GM21717 (cell line): ENCODE measurements around the gene MEGF8.

Experiments used
- ATAC-seq: cut with Tn5 transposase; IDR thresholded peaks from one replicate; pipeline ENCODE4 v1.9.1; 2021; ENCODE audit warnings: mild to moderate bottlenecking, moderate library complexity; ENCODE audit not compliant: unreplicated experiment

Gene MEGF8

GRCh38 chr19:42287017-42287826 is 38.2 kb upstream of the MEGF8 start:
- no peak for ATAC-seq

DNA sequence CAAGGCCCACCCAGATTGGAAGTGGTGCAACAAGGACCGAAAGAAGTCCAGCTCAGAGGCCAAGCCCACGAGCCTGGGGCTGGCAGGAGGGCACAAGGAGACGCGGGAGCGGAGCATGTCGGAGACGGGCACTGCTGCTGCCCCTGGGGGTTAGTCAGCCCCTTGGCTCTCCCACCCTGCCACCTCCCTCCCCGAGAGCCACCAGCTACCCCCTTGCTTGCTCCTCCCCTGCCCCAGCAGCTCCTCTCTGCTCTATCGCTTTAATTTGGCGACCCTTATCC is 37.7 kb upstream of the MEGF8 start:
- ATAC-seq = no peak

DNA sequence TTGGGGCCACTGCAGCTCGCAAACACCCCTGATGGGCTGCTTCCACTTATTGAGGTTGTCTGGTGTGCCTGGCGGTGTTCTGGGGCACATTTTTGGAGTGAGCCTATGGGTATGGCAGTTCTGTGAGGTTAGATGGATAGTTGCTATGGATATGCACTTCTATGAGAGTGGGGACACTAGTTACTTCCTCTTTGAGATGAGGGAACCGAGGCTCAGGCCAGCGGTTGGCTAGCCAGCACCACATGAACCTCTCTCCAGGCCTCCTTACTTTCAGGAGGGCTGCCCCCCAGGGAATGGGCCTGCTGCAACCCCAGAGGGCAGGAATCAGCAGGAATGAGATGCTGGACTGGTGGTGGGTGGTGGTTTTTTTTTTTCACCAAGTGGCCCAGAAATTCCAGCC is 37.0 kb upstream of the MEGF8 start:
- no peak for ATAC-seq

DNA sequence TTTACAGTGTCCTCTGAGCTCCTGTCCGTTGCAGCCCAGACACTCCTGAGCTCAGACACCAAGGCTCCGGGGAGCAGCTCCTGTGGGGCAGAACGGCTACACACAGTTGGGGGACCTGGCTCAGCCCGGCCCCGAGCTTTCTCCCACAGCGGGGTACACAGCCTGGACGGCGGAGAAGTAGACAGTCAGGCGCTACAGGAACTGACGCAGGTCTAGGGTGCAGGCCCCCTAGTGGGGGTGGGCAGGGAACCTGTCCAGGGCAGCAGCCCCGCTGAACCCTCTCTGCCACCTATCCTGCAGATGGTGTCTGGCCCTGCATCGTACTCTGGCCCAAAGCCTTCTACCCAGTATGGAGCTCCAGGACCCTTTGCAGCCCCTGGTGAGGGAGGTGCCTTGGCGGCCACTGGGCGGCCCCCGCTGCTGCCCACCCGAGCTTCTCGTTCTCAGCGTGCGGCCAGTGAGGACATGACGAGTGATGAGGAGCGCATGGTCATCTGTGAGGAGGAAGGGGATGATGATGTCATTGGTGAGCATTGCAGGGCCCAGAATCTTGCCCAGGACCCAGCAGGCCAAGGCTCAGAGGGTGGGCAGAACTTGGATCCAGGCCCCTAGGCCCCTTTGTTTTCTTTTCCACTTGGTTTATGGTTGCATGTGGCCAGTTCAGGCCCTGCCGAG is 36.4 kb upstream of the MEGF8 start:
- ATAC-seq = no peak

DNA sequence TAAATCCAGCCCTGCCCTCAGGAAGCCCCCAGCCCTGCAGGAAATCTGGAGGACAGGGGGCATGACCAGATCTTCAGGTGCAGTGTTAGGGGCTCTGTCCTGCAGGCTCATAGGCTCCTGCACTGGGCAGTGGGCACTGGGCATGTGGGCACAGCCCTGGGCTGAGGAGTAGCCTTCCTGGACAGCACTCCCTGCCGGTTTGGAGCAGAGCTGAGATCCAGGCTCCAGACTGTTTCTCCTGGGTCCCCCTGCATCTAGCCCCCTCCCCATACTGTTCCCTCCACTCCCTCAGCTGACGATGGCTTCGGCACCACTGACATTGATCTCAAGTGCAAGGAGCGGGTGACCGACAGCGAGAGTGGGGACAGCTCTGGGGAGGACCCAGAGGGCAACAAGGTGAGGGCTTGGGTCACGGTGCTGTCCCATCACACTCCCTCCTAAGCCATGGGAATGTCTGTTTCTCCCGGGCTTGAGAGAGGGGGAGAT is 35.8 kb upstream of the MEGF8 start:
- no peak for ATAC-seq

DNA sequence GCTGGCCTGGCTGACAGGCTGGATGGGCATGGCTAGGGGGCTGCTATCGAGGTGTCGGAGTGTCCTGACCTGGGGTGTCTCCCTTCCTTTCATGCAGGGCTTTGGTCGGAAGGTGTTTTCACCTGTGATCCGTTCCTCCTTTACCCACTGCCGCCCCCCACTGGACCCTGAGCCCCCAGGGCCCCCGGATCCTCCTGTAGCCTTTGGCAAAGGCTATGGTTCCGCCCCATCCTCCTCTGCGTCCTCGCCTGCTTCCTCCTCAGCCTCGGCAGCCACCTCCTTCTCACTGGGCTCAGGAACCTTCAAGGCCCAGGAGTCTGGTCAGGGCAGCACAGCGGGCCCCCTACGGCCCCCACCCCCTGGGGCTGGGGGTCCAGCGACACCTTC is 35.3 kb upstream of the MEGF8 start:
- no peak for ATAC-seq

DNA sequence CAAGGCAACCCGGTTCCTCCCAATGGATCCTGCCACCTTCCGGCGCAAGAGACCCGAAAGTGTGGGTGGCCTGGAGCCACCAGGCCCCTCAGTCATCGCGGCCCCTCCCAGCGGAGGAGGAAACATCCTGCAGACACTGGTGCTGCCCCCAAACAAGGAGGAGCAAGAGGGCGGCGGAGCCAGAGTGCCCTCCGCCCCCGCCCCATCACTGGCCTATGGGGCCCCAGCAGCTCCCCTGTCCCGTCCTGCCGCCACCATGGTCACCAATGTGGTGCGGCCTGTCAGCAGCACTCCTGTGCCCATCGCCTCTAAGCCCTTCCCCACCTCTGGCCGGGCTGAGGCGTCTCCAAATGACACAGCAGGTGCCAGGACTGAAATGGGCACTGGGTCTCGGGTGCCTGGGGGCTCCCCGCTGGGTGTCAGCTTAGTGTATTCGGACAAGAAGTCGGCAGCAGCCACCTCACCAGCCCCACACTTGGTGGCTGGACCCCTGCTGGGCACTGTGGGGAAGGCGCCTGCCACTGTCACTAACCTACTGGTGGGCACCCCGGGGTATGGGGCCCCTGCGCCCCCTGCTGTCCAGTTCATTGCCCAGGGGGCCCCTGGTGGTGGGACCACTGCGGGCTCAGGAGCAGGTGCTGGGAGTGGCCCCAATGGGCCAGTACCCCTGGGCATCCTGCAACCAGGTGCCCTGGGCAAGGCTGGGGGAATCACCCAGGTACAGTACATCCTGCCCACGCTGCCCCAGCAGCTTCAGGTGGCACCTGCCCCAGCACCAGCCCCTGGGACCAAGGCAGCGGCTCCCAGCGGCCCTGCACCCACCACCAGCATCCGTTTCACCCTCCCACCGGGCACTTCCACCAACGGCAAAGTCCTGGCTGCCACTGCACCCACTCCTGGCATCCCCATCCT is 34.7 kb upstream of the MEGF8 start:
- ATAC-seq = no peak

DNA sequence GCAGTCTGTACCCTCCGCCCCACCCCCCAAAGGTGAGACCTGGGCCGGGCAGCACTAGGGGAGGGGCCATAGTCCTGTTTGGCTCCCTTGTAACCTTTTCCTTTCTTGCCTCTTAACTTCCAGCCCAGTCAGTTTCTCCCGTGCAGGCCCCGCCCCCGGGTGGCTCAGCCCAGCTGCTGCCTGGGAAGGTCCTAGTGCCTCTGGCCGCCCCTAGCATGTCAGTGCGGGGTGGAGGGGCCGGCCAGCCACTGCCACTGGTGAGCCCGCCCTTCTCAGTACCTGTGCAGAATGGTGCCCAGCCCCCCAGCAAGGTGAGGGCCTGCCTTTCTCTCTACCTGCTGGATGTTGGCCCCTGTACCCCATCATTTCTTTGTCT is 34.0 kb upstream of the MEGF8 start:
- ATAC-seq = no peak

DNA sequence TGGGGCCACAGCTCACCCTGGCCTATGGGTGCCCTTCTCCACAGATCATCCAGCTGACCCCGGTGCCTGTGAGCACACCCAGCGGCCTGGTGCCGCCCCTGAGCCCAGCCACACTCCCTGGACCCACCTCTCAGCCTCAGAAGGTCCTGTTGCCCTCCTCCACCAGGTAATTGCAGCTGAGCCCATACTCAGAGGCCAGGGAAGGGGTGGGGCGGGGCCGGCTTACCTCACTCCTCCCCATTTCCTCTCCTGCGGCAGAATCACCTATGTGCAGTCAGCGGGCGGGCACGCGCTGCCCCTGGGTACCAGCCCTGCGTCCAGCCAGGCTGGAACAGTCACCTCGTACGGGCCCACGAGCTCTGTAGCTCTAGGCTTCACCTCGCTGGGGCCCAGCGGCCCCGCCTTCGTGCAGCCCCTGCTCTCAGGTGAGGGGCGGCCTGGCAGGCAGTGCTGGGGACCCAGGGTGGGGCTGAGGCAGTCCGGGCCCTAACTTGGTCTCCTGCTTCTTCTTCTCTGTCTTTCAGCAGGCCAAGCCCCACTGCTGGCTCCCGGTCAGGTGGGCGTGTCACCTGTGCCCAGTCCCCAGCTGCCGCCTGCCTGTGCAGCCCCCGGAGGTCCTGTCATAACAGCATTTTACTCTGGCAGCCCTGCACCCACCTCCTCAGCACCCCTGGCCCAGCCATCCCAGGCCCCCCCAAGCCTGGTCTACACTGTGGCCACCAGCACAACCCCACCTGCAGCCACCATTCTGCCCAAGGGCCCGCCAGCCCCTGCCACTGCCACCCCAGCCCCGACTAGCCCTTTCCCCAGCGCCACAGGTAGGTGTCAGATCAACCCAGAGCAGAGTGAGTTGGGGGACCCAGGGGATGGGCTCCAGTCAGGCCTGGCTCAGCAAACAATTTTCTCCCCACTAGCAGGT is 33.1 kb upstream of the MEGF8 start:
- ATAC-seq = no peak

GRCh38 chr19:42292963-42293362 is 32.5 kb upstream of the MEGF8 start:
- ATAC-seq = no peak

GRCh38 chr19:42293540-42293939 is 31.9 kb upstream of the MEGF8 start:
- ATAC-seq = no peak

GRCh38 chr19:42293948-42294347 is 31.5 kb upstream of the MEGF8 start:
- no peak for ATAC-seq

- ATAC-seq = no peak
These were observed 30.8 kb upstream of the MEGF8 start for GRCh38 chr19:42294471-42295137.

DNA sequence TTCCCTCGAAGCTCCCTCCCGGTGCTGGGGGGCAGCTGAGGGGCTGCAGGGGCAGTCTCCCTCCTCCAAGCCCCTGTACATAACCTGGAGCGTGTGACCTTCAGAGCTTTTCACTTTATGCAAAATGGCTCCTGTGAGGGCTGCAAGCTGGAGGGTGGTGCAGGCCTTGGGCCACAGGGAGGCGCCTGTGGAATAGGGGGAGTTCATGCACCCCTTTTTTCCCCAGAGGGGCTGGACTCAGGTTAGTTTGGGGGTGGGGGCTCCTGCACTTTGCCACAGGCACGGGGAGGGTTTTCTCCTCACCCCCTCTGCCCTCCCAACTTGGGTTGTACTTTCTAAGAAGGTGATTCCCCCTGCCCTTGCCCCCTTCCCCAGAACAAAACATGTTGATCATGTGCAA is 30.1 kb upstream of the MEGF8 start:
- ATAC-seq = no peak

GRCh38 chr19:42295831-42296525 is 29.5 kb upstream of the MEGF8 start:
- ATAC-seq = no peak

DNA sequence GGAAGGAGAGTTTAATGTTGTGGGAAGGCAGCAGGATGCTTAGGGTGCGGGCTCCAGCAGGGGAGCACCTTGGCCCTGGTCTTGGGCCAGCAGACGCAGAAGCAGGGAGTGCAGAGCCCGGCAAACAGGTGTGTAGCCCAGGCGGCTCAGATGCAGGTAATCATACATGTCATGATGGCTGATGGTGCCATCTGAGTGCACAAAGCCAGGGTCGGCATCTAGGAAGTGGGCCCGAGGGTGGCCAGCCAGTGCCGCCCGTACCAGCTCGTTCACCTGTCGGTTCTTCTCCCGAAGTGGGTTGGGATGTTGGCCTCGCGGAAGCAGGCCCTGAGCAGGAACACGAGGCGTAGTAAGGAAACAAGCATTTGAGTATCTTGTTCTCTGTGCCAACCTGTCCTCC is 28.4 kb upstream of the MEGF8 start:
- no peak for ATAC-seq

DNA sequence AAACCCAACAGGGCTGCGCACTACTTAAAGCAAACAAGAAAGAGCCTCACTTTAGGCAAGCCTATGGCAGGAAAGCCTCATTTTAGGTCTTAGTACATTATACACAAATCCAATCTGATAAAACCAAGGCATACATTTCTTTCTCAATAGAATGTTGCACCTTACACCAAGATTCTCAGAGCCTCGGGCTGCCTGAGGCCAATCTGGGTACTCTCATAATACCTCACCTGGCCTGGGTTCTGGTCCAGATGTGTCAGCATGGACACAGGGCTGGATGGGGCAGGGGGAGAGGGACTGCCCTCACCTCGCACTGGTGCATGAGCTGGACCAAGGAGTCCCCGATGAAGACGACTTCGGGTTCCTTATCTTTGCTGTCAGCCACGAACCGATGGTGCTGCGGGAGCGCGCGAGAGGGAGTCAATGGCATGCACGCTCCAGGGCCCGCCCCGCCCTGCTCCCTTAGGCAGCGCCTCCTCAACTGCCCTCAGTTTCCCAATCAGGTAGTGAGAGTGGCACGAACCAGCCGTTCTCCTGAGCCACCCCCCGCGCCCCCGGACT is 23.7 kb upstream of the MEGF8 start, which contains the start of gene PRR19:
Gene PRR19 (plus strand): TSS at position 487 of the 558 bp plus-strand sequence. CDS start 7,453 bp downstream, outside the sequence.
- peak; percentile 14 for ATAC-seq

DNA sequence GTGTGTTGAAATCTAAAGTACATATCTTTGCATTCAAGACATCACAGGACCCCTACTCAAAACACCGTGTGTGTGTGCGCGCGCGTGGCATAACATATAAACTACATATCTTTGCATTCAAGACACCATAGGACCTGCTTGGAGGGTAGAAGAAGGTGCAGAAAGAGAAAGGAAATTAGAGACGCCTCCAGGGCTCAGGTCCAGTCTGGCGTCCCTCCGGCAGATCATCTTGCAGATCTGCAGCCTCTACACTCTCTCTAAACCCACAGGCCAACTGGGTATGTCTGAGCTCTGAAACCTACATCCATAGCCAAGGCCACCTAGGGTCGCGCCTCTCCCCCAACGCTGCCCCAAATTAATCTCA is 22.4 kb upstream of the MEGF8 start:
- ATAC-seq = no peak

- ATAC-seq = no peak
These were observed 21.6 kb upstream of the MEGF8 start for GRCh38 chr19:42303876-42304275.
